CD4-positive, CD25-positive, alpha-beta regulatory T cell (primary cell): ENCODE measurements around the gene IGFN1. TPM values are rescaled to one million over a fixed set of nuclear protein-coding genes. Genes with fewer than 3 reads are reported as not detected.

Experiments
- ATAC-seq, 2 donors: fragments of 150-1000 bp; cut with Tn5 transposase; one replicate each; pipeline ENCODE4 v1.10.0; 2021; ENCODE audit warnings: low read depth in 2 of 2, moderate number of reproducible peaks in 2 of 2, moderate library complexity in 1 of 2
- DNase-seq, 3 donors: peaks; one replicate each; pipeline versions ENCODE4 v3.0.0 to v3.0.0-alpha.2; 2012 to 2022; ENCODE audit warnings: mixed read lengths in 1 of 3
- H3K27ac ChIP-seq: one replicate; pipeline ENCODE4 v1.7.0; 2013; ENCODE audit warnings: mild to moderate bottlenecking, low read length; ENCODE audit not compliant: insufficient read depth, poor library complexity, severe bottlenecking
- H3K27me3 ChIP-seq: one replicate; pipeline ENCODE4 v1.7.0; 2013; ENCODE audit warnings: low read length; ENCODE audit not compliant: control insufficient read depth, insufficient read depth
- H3K36me3 ChIP-seq: one replicate; pipeline ENCODE4 v1.7.0; 2013; ENCODE audit warnings: mild to moderate bottlenecking, low read length, moderate library complexity; ENCODE audit not compliant: control insufficient read depth, insufficient read depth
- H3K4me1 ChIP-seq: 2 replicates; pipeline ENCODE4 v1.7.0; 2013; ENCODE audit warnings: mild to moderate bottlenecking, low read length; ENCODE audit not compliant: insufficient read depth, control insufficient read depth, poor library complexity, severe bottlenecking
- H3K4me3 ChIP-seq: one replicate; pipeline ENCODE4 v1.7.0; 2013; ENCODE audit warnings: low read depth, mild to moderate bottlenecking, low read length, moderate library complexity
- H3K9me3 ChIP-seq, 2 experiments: 1 replicate in 1 of 2; 2 replicates in 1 of 2; pipeline ENCODE4 v1.7.0; 2013; ENCODE audit warnings: low read length in 2 of 2, mild to moderate bottlenecking in 1 of 2, moderate library complexity in 1 of 2; ENCODE audit not compliant: control insufficient read depth in 2 of 2
- H3K27ac Mint-ChIP-seq, 3 donors: one replicate each; pipeline ENCODE4 v1.8.0; 2020 to 2022; ENCODE audit warnings: mild to moderate bottlenecking in 3 of 3, mixed read lengths in 3 of 3, moderate library complexity in 2 of 3
- H3K27me3 Mint-ChIP-seq: one replicate; pipeline ENCODE4 v1.8.0; 2022; ENCODE audit warnings: mild to moderate bottlenecking, mixed read lengths
- H3K36me3 Mint-ChIP-seq: one replicate; pipeline ENCODE4 v1.8.0; 2020; ENCODE audit warnings: mixed read lengths
- H3K4me1 Mint-ChIP-seq, 4 donors: one replicate each; pipeline ENCODE4 v1.8.0; 2020 to 2022; ENCODE audit warnings: mixed read lengths in 4 of 4, mild to moderate bottlenecking in 1 of 4
- H3K4me3 Mint-ChIP-seq, 4 donors: one replicate each; pipeline ENCODE4 v1.8.0; 2020 to 2022; ENCODE audit warnings: mild to moderate bottlenecking in 4 of 4, mixed read lengths in 4 of 4, moderate library complexity in 3 of 4
- H3K9me3 Mint-ChIP-seq, 7 donors: one replicate each; pipeline ENCODE4 v1.8.0; 2020 to 2022; ENCODE audit warnings: mixed read lengths in 7 of 7, mild to moderate bottlenecking in 3 of 7, moderate library complexity in 2 of 7
- polyA plus RNA-seq, 4 donors: library from polyadenylated mRNA; unstranded; fragments of 300-500 nt; fragmentation: Illumina TruSeq; gene quantifications; one replicate each; pipeline ENCODE4 v1.2.3, GENCODE V29; 2021
- total RNA-seq: library from RNA; stranded (reverse); gene quantifications from one replicate; pipeline ENCODE4 v1.2.3, GENCODE V29; 2022

Gene IGFN1
- total and polyA plus RNA-seq, 5 donors from 2014 or later: not detected

DNA sequence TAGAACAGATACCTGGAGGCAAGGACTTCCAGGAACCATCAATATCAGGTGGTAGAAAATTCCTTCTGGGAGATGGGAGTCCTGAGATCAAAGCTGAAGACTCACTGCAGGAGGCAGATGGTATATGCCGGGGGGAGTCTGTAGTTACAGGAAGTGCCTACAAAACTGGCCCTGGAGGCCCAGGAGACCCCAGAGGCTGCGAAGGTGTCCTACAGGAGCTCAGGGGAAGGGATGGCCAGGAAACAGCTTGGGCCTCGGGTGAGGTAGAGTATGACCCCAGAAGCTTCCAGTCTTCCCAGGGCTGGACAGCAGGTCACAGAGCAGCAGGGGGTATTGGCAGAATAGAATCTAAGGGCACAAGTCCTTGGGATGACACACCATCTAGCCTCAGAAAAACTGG lies 16.4 kb downstream of the IGFN1 start:
- Mint-ChIP-seq H3K4me3 (no peak overlapping the region), H3K9me3 (peaks cover 0 to 3% (median 0%) of the 10 kb centered on the region in 7 donors), H3K27me3 (peaks cover 19% of the 10 kb centered on the region), H3K27ac (no peak overlapping the region), H3K36me3 (no peaks in the 10 kb centered on the region), H3K4me1 (no peaks in the 10 kb centered on the region)
- Histone ChIP-seq H3K4me3 (no peak overlapping the region), H3K27me3 (no peaks in the 10 kb centered on the region), H3K27ac (no peak overlapping the region), H3K36me3 (no peaks in the 10 kb centered on the region), H3K4me1 (no peaks in the 10 kb centered on the region), H3K9me3 (no peaks in the 10 kb centered on the region)
- DNase-seq (no peak), ATAC-seq (no peak)

DNA sequence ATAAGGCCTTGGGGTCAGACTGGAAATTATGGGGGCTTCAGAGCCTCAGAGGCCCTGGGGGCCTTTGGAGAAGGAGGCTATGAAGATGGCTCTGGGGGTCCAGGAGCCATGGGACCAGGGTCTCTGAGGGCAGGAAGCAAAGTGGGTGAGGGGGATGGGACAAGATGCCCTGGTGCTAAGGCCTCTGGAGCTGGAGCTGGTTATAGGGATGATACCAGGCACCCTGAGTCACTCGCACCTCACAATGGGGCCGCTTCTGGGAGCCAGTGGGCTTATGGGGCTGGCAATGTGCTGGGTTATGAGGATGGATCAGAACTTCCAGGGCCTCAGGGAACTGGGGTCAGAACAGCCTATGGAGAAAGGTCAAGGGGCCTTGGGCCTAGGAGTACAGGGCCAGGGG lies 17.6 kb downstream of the IGFN1 start:
- Mint-ChIP-seq H3K9me3 (peaks cover 0 to 3% (median 0%) of the 10 kb centered on the region in 7 donors), H3K4me3 (peak overlapping the region in 1 of 4 donors; percentile 38), H3K36me3 (no peaks in the 10 kb centered on the region), H3K27me3 (peaks cover 19% of the 10 kb centered on the region), H3K27ac (no peak overlapping the region), H3K4me1 (no peaks in the 10 kb centered on the region)
- ATAC-seq: no peak
- DNase-seq: no peak
- Histone ChIP-seq H3K4me3 (no peak overlapping the region), H3K4me1 (no peaks in the 10 kb centered on the region), H3K9me3 (no peaks in the 10 kb centered on the region), H3K36me3 (no peaks in the 10 kb centered on the region), H3K27ac (no peak overlapping the region), H3K27me3 (no peaks in the 10 kb centered on the region)

DNA sequence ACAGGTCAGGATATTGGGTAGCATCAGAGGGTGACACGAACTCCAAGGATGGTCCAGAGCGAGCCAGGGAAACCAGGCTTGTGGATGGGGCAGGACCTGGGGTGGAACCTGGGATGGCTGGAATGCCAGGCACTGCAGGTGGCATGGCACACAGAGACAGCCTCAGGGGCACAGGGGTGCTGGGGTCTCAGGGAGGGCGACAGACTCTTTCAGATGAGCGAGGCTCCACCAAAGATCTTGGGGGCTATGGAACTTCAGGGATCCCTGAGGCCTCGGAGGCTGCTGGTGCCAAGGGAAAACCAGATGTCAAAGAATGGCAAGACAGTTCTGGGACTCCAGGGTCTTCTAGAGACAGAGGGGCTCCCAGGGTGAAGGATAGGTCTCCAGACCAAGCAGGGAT lies 21.4 kb downstream of the IGFN1 start:
- Mint-ChIP-seq H3K27ac (no peak overlapping the region), H3K27me3 (peaks cover 19% of the 10 kb centered on the region), H3K4me3 (no peak overlapping the region), H3K4me1 (no peaks in the 10 kb centered on the region), H3K36me3 (no peaks in the 10 kb centered on the region), H3K9me3 (peaks cover 0 to 3% (median 0%) of the 10 kb centered on the region in 7 donors)
- H3K4me3 ChIP-seq: no peak overlapping the region
- no peaks in the 10 kb centered on the region for H3K4me1 ChIP-seq
- ATAC-seq: no peak
- no peaks in the 10 kb centered on the region for H3K36me3 ChIP-seq
- no peaks in the 10 kb centered on the region for H3K9me3 ChIP-seq
- H3K27me3 ChIP-seq: no peaks in the 10 kb centered on the region
- no peak overlapping the region for H3K27ac ChIP-seq
- DNase-seq: no peak

DNA sequence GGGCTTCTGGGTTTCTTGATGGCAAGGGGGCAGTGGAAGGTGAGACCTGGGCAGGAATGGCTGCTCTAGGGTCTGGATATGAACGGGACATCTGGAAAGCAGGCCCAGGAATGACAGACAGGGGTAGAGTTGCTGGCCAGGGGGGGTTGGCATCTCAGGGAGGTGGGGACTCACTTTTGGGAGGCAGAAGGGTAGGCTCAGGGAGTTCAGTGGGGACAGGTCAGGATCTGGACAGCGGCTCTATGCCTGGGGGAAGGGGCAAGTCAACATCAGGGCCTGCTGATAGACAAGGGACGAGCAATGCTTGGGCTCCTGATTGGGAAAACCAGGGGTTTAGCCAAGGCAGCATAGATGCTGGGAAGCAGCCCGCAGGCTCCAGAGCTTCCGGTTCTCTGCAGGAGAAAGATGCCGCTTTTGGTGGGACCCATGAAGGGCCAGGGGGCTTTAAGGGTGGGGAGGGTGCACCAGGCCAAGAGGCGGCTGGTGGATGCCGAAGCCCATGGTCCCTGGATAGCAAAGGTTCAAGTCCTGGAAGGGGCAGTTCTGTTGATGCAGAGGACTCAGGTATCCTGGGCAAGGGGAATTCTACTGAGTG lies 21.9 kb downstream of the IGFN1 start:
- Histone ChIP-seq H3K4me1 (no peaks in the 10 kb centered on the region), H3K27ac (no peak overlapping the region), H3K36me3 (no peaks in the 10 kb centered on the region), H3K4me3 (no peak overlapping the region), H3K27me3 (no peaks in the 10 kb centered on the region), H3K9me3 (no peaks in the 10 kb centered on the region)
- H3K27ac Mint-ChIP-seq: no peak overlapping the region
- peaks cover 0 to 3% (median 0%) of the 10 kb centered on the region in 7 donors for H3K9me3 Mint-ChIP-seq
- H3K36me3 Mint-ChIP-seq: no peaks in the 10 kb centered on the region
- no peak overlapping the region for H3K4me3 Mint-ChIP-seq
- ATAC-seq (no peak), DNase-seq (no peak)
- H3K27me3 Mint-ChIP-seq: peaks cover 19% of the 10 kb centered on the region
- no peaks in the 10 kb centered on the region for H3K4me1 Mint-ChIP-seq

DNA sequence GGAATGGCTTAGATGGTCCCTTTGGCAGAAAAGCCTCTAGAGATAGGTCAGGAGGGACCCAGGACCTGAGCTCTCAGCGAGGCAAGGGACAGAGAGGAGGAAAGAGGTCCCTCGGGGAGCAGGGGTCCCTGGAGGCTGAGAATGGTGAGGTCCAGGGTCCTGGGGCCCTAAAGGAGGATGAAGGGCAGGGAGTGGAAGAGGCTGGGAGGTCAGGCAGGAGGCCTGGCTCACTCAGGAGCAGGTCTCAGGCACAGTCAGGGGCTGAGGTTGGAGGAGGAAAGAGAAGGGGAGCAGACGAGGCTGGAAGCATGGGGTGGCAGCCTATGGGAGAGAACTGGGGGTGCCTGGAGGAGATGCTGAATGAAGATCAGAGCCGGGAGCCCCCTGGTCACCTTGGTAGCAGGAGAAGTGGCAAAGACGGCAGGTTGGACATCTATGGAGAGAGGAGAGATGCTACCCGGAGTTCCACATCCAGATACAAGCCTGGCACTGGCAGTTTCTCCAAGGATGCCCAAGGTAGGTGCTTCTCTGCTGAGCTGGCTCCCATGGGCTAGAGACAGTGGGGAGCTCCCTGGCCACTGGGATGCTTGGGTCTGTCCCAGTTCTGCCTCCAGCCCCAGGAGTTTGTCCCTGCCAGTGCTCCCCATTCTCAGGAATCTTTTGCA lies 22.6 kb downstream of the IGFN1 start:
- no peaks in the 10 kb centered on the region for H3K36me3 Mint-ChIP-seq
- Histone ChIP-seq H3K9me3 (no peaks in the 10 kb centered on the region), H3K27me3 (no peaks in the 10 kb centered on the region), H3K36me3 (no peaks in the 10 kb centered on the region), H3K27ac (no peak overlapping the region), H3K4me3 (no peak overlapping the region), H3K4me1 (no peaks in the 10 kb centered on the region)
- ATAC-seq (no peak), DNase-seq (no peak)
- no peaks in the 10 kb centered on the region for H3K4me1 Mint-ChIP-seq
- H3K9me3 Mint-ChIP-seq: peaks cover 0 to 3% (median 0%) of the 10 kb centered on the region in 7 donors
- H3K27me3 Mint-ChIP-seq: peaks cover 19% of the 10 kb centered on the region
- H3K27ac Mint-ChIP-seq: peak overlapping the region in 1 of 3 donors; percentile 55
- H3K4me3 Mint-ChIP-seq: no peak overlapping the region

DNA sequence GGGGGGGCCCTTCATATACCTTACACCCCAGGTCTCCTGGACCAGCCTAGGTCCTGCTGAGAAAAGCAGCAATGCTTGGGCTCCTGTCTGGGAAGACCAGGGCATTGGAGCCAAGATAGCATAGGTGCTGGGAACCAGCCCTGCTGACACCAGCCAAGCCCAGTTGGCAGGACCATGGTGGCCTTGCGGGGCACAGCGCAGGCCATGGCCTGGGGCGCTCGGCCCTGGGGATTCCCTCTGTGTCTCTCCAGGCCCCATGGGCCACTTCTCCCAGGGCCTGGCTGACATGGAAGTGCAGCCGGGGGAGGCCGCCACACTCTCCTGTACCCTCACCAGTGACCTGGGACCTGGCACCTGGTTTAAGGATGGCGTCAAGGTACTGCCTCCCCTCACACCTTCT lies 23.3 kb downstream of the IGFN1 start:
- ATAC-seq: no peak
- no peaks in the 10 kb centered on the region for H3K36me3 Mint-ChIP-seq
- Histone ChIP-seq H3K4me1 (no peaks in the 10 kb centered on the region), H3K36me3 (no peaks in the 10 kb centered on the region), H3K27me3 (no peaks in the 10 kb centered on the region), H3K27ac (no peak overlapping the region), H3K9me3 (no peaks in the 10 kb centered on the region), H3K4me3 (no peak overlapping the region)
- H3K27me3 Mint-ChIP-seq: peaks cover 18% of the 10 kb centered on the region
- no peak overlapping the region for H3K4me3 Mint-ChIP-seq
- no peaks in the 10 kb centered on the region for H3K4me1 Mint-ChIP-seq
- peaks cover 0 to 3% (median 0%) of the 10 kb centered on the region in 7 donors for H3K9me3 Mint-ChIP-seq
- no peak for DNase-seq
- H3K27ac Mint-ChIP-seq: no peak overlapping the region

DNA sequence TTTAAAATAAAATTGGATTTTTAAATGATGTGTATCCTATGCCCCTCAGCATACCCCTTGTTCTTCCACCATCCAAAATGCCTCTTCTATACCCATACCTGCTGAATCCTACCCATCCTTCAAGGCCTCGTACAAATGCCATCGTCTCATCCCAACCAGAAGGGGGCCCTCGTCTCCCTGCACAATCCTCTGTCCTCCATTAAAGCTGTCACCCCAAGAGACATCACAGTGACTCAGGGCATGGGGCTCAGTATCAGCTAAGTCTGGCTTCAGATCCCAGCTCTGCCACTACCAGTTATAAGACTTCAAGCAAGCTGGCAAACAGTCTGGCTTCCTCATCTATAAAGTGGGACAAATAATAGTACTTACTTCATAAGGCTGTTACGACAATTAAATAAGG lies 23.8 kb downstream of the IGFN1 start:
- no peak for ATAC-seq
- Mint-ChIP-seq H3K4me1 (no peaks in the 10 kb centered on the region), H3K27ac (no peak overlapping the region), H3K4me3 (no peak overlapping the region), H3K9me3 (peaks cover 0 to 3% (median 0%) of the 10 kb centered on the region in 7 donors), H3K36me3 (no peaks in the 10 kb centered on the region), H3K27me3 (peaks cover 12% of the 10 kb centered on the region)
- no peak overlapping the region for H3K27ac ChIP-seq
- no peaks in the 10 kb centered on the region for H3K9me3 ChIP-seq
- no peaks in the 10 kb centered on the region for H3K4me1 ChIP-seq
- no peaks in the 10 kb centered on the region for H3K27me3 ChIP-seq
- H3K4me3 ChIP-seq: no peak overlapping the region
- no peak for DNase-seq
- no peaks in the 10 kb centered on the region for H3K36me3 ChIP-seq

- no peaks in the 10 kb centered on the region for H3K4me1 ChIP-seq
- no peak overlapping the region for H3K27ac ChIP-seq
- Mint-ChIP-seq H3K9me3 (peaks cover 0 to 3% (median 0%) of the 10 kb centered on the region in 7 donors), H3K36me3 (no peaks in the 10 kb centered on the region), H3K4me1 (no peaks in the 10 kb centered on the region), H3K27me3 (peaks cover 10% of the 10 kb centered on the region), H3K27ac (peak overlapping the region in 1 of 3 donors; percentile 26), H3K4me3 (no peak overlapping the region)
- H3K4me3 ChIP-seq: no peak overlapping the region
- H3K27me3 ChIP-seq: no peaks in the 10 kb centered on the region
- ATAC-seq (no peak), DNase-seq (no peak)
- no peaks in the 10 kb centered on the region for H3K36me3 ChIP-seq
- no peaks in the 10 kb centered on the region for H3K9me3 ChIP-seq
Measured at GRCh38 chr1:201214886-201215285, 24.3 kb downstream of the IGFN1 start.
